IgD-negative memory B cell (primary cell): Measurements from ENCODE around the gene GALNT18. TPM values are rescaled to one million over a fixed set of nuclear protein-coding genes. Genes with fewer than 3 reads are reported as not detected.

Experiments
- H3K27ac Mint-ChIP-seq, 3 donors: one replicate each; pipeline ENCODE4 v1.8.0; 2020 to 2022; ENCODE audit warnings: mild to moderate bottlenecking in 3 of 3, mixed read lengths in 3 of 3, moderate library complexity in 1 of 3
- H3K27me3 Mint-ChIP-seq: one replicate; pipeline ENCODE4 v1.8.0; 2021; ENCODE audit warnings: mixed read lengths
- H3K36me3 Mint-ChIP-seq: one replicate; pipeline ENCODE4 v1.8.0; 2020; ENCODE audit warnings: mild to moderate bottlenecking, mixed read lengths
- H3K4me1 Mint-ChIP-seq, 3 donors: one replicate each; pipeline ENCODE4 v1.8.0; 2020 to 2022; ENCODE audit warnings: mixed read lengths in 3 of 3, mild to moderate bottlenecking in 1 of 3
- H3K4me3 Mint-ChIP-seq, 4 donors: one replicate each; pipeline ENCODE4 v1.8.0; 2020 to 2022; ENCODE audit warnings: mild to moderate bottlenecking in 4 of 4, mixed read lengths in 4 of 4, moderate library complexity in 3 of 4
- H3K9me3 Mint-ChIP-seq, 3 donors: one replicate each; pipeline ENCODE4 v1.8.0; 2020 to 2021; ENCODE audit warnings: mixed read lengths in 3 of 3, mild to moderate bottlenecking in 1 of 3
- polyA plus RNA-seq: library from polyadenylated mRNA; unstranded; fragments of 300-500 nt; fragmentation: Illumina TruSeq; gene quantifications from one replicate; pipeline ENCODE4 v1.2.3, GENCODE V29; 2021

Gene GALNT18
- polyA plus RNA-seq, 1 donor from 2014 or later, result not detected

GRCh38 chr11:11545285-11546275 is 76.2 kb downstream of the GALNT18 start:
- Mint-ChIP-seq H3K4me3 (no peak overlapping the region), H3K4me1 (no peaks in the 10 kb centered on the region), H3K27me3 (no peaks in the 10 kb centered on the region), H3K27ac (no peak overlapping the region), H3K36me3 (no peaks in the 10 kb centered on the region), H3K9me3 (no peaks in the 10 kb centered on the region)

DNA sequence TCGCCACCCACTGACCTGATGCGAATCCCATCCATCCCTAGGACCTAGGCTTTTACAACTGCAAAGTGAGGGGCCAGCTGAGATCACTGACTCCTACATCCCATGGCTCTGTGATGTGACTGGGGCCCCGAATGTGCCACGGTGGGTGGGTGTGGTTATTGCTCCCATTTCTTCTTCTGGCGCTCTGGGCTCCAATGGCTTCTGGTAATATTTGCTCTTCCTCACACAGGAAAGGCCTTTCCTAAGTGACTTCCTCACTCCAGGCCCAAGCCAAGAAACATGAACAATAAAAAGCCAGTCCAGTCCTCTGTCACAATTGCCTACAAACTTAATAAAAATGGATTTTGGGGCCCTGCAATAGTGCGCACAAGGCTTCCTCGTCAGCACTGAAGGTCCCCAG is 78.1 kb downstream of the GALNT18 start:
- H3K9me3 Mint-ChIP-seq, result no peaks in the 10 kb centered on the region
- no peaks in the 10 kb centered on the region for H3K4me1 Mint-ChIP-seq
- H3K27me3 Mint-ChIP-seq, result no peaks in the 10 kb centered on the region
- H3K27ac Mint-ChIP-seq, result no peak overlapping the region
- H3K4me3 Mint-ChIP-seq, result no peak overlapping the region
- H3K36me3 Mint-ChIP-seq, result no peaks in the 10 kb centered on the region

- H3K4me1 Mint-ChIP-seq, result no peaks in the 10 kb centered on the region
- no peak overlapping the region for H3K4me3 Mint-ChIP-seq
- no peak overlapping the region for H3K27ac Mint-ChIP-seq
- H3K9me3 Mint-ChIP-seq, result no peaks in the 10 kb centered on the region
- H3K36me3 Mint-ChIP-seq, result peaks cover 2% of the 10 kb centered on the region
- H3K27me3 Mint-ChIP-seq, result no peaks in the 10 kb centered on the region
Observed at GRCh38 chr11:11540157-11540556, 81.6 kb downstream of the GALNT18 start.

DNA sequence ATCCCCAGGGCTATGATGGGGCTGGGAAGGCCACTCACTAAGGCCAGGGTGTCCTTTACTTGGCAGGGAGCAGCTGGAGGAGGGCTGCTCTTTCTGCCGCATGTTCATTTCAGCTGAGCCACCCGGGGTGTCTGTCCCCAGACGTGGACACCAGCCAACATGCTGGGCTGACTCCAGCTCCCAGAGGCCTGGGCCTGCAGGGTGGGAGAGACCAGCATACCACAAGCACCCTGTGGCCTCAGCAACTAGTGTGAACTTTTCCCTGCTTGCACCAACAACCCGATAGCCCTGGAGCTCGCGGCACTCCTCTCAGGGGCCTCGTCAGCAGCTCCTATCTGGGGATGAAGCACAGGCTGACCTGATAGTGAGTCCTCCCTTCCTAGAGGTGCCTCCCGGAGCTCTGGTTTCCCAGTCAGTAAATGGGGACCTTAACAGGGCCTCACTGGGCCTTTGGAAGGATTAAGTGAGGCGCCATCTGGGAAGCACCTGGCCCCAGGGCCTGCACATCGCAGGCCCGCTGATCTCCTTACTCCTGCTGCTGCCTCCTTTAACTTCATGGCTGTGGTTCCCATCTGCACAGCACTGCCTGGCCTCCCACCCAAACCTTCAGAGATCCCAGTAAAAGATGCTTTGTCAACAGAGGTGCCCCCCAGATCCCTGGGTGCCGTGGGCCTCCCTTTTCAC is 83.4 kb downstream of the GALNT18 start:
- Mint-ChIP-seq H3K27ac (no peak overlapping the region), H3K4me1 (no peaks in the 10 kb centered on the region), H3K9me3 (no peaks in the 10 kb centered on the region), H3K36me3 (peaks cover 2% of the 10 kb centered on the region), H3K27me3 (no peaks in the 10 kb centered on the region), H3K4me3 (no peak overlapping the region)

DNA sequence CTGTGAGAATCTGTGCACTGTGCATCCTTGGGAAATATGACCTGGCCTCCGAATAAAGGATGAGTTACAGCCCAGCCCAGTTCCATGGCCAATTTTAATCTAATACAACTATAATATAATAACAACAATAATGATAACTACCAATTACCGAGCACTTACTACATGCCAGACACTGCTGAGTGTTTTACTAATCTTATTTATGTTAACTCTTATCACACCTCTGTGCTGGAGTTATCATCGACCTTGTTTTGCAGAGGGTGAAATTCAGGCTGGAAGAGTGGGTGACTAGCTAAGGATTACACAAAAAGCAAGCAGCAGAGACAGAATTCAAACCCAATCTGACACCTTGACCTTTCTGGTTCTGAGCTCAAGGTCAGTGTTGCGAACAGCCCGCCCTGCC is 83.9 kb downstream of the GALNT18 start:
- Mint-ChIP-seq H3K4me1 (no peaks in the 10 kb centered on the region), H3K36me3 (peaks cover 2% of the 10 kb centered on the region), H3K27ac (no peak overlapping the region), H3K9me3 (no peaks in the 10 kb centered on the region), H3K4me3 (no peak overlapping the region), H3K27me3 (no peaks in the 10 kb centered on the region)

- no peak overlapping the region for H3K27ac Mint-ChIP-seq
- H3K9me3 Mint-ChIP-seq, result no peaks in the 10 kb centered on the region
- H3K4me3 Mint-ChIP-seq, result no peak overlapping the region
- H3K27me3 Mint-ChIP-seq, result no peaks in the 10 kb centered on the region
- H3K36me3 Mint-ChIP-seq, result peaks cover 2% of the 10 kb centered on the region
- H3K4me1 Mint-ChIP-seq, result no peaks in the 10 kb centered on the region
Observed at GRCh38 chr11:11537372-11537771, 84.4 kb downstream of the GALNT18 start.

GRCh38 chr11:11536650-11537049 is 85.2 kb downstream of the GALNT18 start:
- peaks cover 2% of the 10 kb centered on the region for H3K36me3 Mint-ChIP-seq
- no peaks in the 10 kb centered on the region for H3K4me1 Mint-ChIP-seq
- H3K27ac Mint-ChIP-seq, result no peak overlapping the region
- no peaks in the 10 kb centered on the region for H3K9me3 Mint-ChIP-seq
- H3K27me3 Mint-ChIP-seq, result no peaks in the 10 kb centered on the region
- no peak overlapping the region for H3K4me3 Mint-ChIP-seq

DNA sequence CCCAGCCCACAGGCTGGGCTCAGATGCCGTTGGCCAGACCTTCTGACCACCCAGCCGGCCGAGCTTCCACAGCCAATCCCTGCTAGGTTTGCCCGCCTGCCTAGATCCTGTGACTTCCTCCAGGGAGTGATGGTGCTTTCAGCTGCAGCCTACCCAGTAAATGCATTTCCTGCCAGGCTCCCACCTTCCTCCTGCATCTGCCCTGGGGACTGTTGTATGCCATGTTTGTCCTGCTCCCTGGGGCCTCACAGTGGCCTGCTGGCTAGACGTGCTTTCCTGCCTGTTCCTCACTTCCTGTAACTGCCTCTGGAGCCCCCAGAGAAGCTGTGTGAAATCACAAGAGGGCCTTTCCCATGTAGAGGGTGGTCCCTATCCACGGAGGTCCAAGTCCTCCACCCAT is 86.2 kb downstream of the GALNT18 start:
- H3K4me1 Mint-ChIP-seq, result no peaks in the 10 kb centered on the region
- no peak overlapping the region for H3K4me3 Mint-ChIP-seq
- no peaks in the 10 kb centered on the region for H3K9me3 Mint-ChIP-seq
- no peak overlapping the region for H3K27ac Mint-ChIP-seq
- H3K27me3 Mint-ChIP-seq, result no peaks in the 10 kb centered on the region
- peaks cover 2% of the 10 kb centered on the region for H3K36me3 Mint-ChIP-seq

DNA sequence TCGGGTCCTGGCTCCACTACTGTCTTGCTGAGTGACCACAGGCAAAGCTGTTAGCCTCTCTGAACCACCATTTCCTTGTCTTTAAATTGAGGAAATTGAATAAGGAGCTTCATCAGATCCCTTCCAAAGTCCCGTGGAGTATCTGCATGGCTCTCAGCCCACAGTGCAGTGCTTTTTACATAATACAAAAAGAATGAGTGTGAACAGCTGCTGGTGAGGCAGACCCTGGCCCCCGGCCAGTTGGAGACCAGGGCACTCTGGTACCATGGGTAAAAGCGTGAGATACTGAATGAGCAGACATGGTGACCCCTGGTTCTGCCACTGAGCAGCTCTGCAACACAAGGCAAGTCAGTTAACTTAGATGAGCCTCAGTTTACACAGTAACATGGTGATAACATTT is 86.8 kb downstream of the GALNT18 start:
- Mint-ChIP-seq H3K9me3 (no peaks in the 10 kb centered on the region), H3K27ac (no peak overlapping the region), H3K36me3 (peaks cover 2% of the 10 kb centered on the region), H3K4me1 (no peaks in the 10 kb centered on the region), H3K27me3 (no peaks in the 10 kb centered on the region), H3K4me3 (no peak overlapping the region)

GRCh38 chr11:11533751-11534150 is 88.1 kb downstream of the GALNT18 start:
- H3K27ac Mint-ChIP-seq, result no peak overlapping the region
- H3K27me3 Mint-ChIP-seq, result no peaks in the 10 kb centered on the region
- H3K4me3 Mint-ChIP-seq, result no peak overlapping the region
- H3K4me1 Mint-ChIP-seq, result no peaks in the 10 kb centered on the region
- peaks cover 0 to 5% (median 0%) of the 10 kb centered on the region in 3 donors for H3K9me3 Mint-ChIP-seq
- peaks cover 2% of the 10 kb centered on the region for H3K36me3 Mint-ChIP-seq

DNA sequence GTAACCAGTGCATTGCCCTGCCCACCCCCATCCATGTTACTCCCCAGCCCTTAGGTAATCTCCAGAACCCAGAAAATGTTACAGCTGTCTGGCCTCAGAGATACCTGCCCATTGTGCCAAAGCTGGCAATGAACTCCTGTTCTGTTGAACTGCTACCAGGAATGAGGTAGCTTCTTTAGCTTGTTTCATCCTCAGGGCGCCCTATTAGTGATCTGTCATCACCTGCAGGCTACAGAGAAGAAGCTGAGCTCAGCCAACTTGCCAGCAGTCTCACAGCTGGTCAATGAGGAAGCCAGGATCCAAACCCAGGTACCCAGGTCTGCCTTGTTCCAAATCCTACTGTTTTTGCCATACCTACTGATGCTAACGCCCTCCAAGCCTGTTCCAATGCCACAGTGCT is 88.7 kb downstream of the GALNT18 start:
- Mint-ChIP-seq H3K36me3 (peaks cover 2% of the 10 kb centered on the region), H3K9me3 (peaks cover 0 to 5% (median 0%) of the 10 kb centered on the region in 3 donors), H3K4me3 (peak overlapping the region in 1 of 4 donors; percentile 58), H3K27me3 (no peaks in the 10 kb centered on the region), H3K27ac (no peak overlapping the region), H3K4me1 (no peaks in the 10 kb centered on the region)

DNA sequence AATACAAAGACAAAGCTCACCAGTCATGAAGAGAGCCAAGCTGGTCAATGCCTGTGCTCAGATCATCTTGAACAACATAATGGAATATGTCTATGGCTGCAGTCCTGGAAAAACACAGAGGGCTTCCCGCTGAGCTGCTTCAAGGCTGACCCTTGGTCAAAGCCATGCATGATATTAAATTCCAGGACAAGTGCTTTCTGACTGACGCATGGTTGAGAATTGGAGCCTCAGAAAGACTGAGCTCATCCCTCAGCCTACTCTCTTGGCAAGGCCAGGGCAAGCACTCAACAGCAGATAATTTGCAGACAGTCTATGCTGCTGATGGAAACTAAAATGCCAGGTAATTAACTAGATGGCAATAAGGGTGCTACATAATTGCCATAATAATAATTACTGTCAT is 89.2 kb downstream of the GALNT18 start:
- Mint-ChIP-seq H3K9me3 (peaks cover 0 to 5% (median 0%) of the 10 kb centered on the region in 3 donors), H3K4me3 (no peak overlapping the region), H3K4me1 (no peaks in the 10 kb centered on the region)

DNA sequence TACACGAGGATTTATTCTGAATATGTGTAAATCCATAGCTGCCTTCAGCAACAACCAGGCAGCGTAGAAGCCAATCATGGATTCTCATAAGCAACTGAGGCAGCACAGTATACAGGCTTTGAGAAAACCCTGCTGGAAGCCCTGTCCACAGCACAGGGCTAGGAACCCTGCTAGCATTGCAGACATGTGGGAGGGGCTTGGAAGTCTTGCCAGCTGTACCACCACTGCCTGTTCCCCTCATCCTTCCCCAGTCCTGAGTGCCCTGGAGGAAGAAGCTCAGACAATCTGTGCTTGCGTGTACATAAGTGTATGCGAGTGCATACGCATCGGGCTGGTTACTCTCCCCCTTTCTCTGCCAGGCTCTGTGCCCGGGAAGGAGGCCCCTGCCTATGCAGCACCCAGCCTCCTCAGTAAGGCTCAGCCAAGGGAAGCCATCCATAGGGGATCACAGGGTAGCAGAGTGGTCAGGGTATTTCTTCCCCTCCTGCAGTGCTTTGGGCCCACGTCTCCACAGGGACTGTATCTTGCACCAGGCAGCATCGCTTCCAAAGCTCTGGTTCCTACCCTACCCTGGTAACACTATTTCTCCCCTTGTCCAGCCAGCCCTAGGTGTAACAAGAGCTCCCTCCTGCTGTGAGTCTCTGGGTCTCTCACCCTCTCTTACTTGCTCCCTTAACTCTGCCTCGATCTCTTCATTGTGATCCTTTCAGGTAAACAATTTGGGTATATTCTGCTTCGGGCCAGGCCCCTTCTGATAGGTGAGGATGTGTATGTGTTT is 90.5 kb downstream of the GALNT18 start:
- no peak overlapping the region for H3K27ac Mint-ChIP-seq
- H3K36me3 Mint-ChIP-seq, result peaks cover 2% of the 10 kb centered on the region
- no peaks in the 10 kb centered on the region for H3K27me3 Mint-ChIP-seq
- no peaks in the 10 kb centered on the region for H3K4me1 Mint-ChIP-seq
- peaks cover 0 to 5% (median 0%) of the 10 kb centered on the region in 3 donors for H3K9me3 Mint-ChIP-seq
- no peak overlapping the region for H3K4me3 Mint-ChIP-seq

More for the DNA sequence above, 89.2 kb downstream of the GALNT18 start:
- Mint-ChIP-seq H3K27me3 (no peaks in the 10 kb centered on the region), H3K27ac (no peak overlapping the region), H3K36me3 (peaks cover 2% of the 10 kb centered on the region)

- no peaks in the 10 kb centered on the region for H3K4me1 Mint-ChIP-seq
- no peak overlapping the region for H3K4me3 Mint-ChIP-seq
- H3K36me3 Mint-ChIP-seq, result no peaks in the 10 kb centered on the region
- no peak overlapping the region for H3K27ac Mint-ChIP-seq
- H3K9me3 Mint-ChIP-seq, result peaks cover 0 to 5% (median 0%) of the 10 kb centered on the region in 3 donors
- no peaks in the 10 kb centered on the region for H3K27me3 Mint-ChIP-seq
Observed at GRCh38 chr11:11528986-11529385, 92.8 kb downstream of the GALNT18 start.

DNA sequence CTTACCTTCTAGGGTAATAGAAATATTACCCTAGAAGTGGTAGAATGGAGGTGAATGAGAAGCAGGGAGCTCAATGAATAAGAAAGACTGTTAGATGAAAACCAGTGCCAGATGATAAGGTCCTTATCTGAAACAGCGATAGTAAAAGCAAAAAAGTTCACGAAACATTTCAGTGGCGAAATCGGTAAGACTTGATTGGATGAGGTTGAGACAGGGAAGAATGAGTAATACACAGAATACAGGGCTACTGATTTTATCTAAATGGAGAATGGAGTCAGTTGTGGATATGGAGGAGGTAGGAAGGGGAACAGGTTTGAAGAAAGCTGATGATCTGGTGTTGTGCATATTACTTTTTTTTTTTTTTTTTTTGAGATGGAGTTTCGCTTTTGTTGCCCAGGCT is 96.5 kb downstream of the GALNT18 start:
- no peak overlapping the region for H3K4me3 Mint-ChIP-seq
- no peak overlapping the region for H3K27ac Mint-ChIP-seq
- peaks cover 0 to 5% (median 0%) of the 10 kb centered on the region in 3 donors for H3K9me3 Mint-ChIP-seq

More for the DNA sequence above, 96.5 kb downstream of the GALNT18 start:
- Mint-ChIP-seq H3K27me3 (no peaks in the 10 kb centered on the region), H3K36me3 (no peaks in the 10 kb centered on the region), H3K4me1 (no peaks in the 10 kb centered on the region)
